ENCODE measurements around the gene RSPH1.
A peak's percentile ranks its signal among the peaks of the same experiment; 100 is the strongest.

RSPH1 gene

DNA sequence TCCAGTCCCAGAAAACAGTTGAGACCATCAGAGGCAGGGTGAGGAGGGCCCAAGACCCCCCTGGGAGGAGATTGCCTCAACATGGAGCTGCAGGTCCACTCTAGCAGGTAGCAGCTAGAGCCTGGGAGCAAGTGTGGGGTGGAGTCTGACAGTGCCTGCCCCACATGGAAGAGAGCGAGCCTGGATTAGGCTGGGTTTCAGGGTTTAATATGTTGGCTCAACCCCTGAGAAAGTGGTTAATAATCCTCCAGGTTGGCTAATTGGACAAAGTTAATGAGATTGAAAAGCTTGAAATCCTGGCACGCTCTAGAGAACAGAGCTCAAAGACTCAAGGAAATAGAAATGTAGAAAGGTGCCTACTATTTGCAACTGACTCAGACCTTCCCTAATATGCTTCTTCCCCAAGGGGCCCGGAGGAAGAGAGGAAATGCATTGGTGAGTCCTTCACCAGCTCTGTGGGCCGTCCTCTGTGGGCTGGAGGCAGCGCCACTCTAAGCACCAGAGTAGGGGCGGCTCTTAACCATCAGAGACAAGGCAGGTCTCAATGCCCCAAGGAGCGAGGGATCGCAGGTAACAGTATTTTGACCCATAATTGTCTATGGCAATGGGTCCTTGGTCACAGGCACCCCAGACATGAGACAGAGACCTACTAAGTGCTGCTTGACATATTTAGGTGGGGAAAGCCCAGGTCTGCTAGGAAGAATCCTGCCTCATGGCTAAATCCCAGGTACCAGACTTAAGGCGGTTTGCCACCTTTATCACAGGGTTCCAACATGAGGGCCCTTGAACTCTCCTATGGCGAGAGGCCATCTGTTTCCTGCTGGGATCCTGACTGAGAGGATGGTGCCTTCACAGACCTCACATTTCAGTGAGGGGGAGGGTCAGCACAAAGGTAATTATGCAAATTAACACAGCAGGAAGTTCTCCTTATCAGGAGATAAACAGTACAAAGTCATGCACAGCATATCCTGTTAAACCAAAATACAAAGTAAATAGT, 33.8 kb downstream of the RSPH1 start:
- peak; percentile 40 to 61 (median 56) for DNase-seq

GRCh38 chr21:42461185-42461520, 34.9 kb downstream of the RSPH1 start:
- DNase-seq: no peak

GRCh38 chr21:42460391-42461184, 35.4 kb downstream of the RSPH1 start:
- DNase-seq: no peak

DNA sequence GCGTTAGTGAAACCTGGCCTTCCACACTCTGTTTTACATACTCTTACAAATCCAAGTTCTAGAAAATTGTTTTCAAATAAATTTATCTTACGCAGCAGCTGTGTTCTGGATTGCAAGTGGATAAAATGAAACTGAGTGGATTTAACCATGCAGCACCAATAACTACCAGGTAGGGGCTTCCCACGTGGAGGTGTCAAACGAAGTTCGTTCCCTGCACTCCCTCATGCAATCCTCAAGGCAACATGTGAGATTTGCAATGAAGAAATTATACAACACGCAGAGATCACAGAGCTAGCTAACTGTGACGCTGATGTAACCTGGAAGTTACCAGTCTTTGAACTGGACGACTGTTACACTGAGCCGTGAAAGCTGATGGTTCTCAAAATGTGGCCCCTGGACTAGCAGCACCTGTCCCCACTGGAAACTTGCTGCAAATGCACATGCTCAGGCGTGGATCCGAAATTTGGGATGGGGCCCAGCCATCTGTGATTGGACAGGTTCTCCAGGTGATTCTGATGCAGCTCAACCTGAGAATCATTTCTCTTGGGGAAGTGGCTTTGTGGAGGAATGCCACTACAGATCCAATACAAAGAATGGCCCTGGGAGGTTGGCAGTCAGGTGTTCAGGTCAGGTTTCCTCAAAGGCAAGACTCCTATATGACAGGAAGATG, 36.3 kb downstream of the RSPH1 start:
- no peak for DNase-seq

DNA sequence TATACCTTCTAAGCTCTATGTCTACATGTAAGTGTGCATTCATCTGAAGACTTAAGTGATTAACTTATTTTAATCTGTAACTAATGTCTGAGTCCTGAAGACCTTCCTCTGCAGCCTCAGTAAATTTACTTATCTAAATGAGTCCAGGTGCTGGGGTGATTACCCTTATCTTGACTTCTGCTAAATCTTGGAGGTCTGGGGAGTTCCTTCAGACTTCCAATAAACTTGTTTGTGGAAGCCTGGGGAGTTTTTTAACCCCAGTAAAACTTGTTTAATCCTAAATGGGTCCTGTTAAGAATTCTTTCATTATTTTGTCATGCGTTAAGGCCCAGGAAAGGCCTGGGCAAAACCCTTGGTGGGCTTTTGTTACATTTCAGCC, 37.0 kb downstream of the RSPH1 start:
- no peak for DNase-seq

- peak; percentile 60 to 69 (median 66) for DNase-seq
These were observed 39.6 kb downstream of the RSPH1 start for GRCh38 chr21:42456457-42456856.

DNA sequence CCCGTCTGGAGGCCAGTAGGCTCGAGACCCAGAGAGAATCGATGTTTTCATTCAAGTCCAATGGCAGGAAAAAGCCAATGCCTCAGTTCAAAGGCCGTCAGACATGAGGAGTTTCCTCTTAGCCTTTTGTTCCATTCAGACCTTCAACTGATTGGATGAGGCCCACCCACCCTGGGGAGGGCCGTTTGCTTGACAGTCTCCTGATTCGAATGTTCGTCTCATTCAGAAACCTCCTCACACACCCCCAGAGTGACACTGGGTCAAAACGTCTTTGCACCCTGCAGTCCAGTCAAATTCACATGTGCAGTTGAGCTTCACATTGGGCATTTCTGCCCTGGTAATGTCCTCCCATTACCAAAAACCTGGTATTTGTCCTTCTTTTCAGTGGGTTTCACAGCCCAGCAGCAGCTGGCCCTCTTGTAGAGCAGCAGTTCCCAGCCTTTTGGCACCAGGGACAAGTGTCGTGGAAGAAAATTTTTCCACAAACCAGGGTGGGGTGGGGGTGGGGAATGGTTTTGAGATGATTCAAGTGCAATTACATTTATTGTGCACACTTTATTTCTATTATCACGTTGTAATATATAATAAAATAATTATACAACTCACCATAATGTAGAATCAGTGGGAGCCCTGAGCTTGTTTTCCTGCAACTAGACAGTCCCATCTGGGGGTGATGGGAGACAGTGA, 40.1 kb downstream of the RSPH1 start:
- no peak for DNase-seq

DNA sequence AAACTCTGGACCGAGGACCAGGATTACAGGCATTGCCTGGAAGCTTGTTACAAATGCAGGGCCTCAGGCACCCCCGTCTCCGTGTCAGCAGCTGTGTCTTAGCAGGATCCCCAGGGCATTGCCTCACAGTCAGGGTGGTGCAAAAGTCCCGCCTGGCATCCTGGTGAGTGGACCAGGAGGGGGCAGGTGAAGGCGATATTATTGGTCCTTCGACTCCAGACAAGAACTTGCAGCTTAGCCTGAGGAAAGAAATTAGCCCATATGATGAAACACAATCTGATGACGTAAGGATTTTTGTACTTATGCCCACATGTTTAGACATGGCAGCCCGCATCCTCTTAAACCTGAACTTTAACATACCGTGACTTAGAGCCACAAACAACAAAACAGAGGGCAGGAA, 40.8 kb downstream of the RSPH1 start:
- DNase-seq: peak in 1 of 3 donors; percentile 28

- DNase-seq: no peak
These were observed 41.2 kb downstream of the RSPH1 start for GRCh38 chr21:42454786-42455185.

DNA sequence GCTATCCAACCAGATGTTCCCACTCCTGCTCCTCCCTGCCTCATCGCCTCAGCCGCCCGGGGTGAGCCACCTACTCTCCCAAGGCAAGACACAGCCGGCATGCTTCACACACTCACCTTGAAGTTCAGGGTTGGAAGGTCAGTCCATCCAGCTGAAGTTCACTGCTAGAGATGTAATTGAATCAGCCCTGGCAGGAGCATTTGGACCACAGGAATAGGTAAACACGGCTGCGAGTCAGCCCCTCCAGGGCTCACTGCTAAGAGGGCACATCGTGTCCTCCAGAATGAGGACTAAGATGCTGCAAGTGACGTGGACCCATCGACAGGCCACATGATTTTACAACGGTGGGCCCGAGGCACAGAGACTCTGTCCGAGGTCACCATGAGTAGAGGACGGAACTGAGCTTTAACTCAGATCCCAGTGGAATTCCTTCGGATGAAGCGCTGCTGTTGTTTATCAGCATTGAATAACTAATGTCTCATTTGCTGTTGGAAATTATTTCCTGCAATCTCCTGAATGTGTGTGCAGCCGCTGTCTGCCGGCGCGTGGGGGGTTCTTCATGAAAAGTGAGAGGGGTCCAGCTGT, 41.9 kb downstream of the RSPH1 start:
- no peak for DNase-seq

DNA sequence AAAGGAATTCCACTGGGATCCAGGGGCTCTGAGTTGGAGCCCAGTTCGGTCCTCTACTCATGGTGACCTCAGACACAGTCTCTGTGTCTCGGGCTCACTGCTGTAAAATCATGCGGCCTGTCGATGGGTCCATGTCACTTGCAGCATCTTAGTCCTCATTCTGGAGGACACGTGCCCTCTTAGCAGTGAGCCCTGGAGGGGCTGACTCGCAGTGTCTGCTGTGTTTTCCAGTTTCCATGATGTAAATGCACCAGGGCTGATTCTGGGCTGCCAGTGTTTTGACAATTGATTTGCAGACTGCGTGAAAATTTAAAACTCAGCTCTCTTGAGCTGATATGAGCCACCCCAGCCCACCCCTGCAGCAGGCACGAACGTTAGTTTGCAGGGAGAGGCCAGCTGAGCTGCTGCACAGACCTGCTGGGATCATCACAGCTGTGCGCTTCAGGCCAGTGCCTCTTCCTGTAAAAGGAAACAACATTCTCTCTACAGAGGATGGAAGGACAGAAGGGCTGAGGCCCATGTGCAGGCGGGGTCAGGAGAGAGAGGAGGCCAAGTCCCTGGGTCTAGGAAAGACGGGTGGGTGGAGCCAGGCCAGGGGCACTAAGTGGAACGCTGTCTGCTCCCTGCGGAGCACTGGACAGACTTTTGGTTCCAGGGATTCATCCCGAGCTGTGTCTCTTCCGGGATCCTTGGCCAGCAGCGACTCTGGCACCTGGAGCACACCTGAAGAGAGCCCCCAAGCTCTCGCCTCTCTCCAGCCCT, 42.6 kb downstream of the RSPH1 start:
- DNase-seq: no peak

DNA sequence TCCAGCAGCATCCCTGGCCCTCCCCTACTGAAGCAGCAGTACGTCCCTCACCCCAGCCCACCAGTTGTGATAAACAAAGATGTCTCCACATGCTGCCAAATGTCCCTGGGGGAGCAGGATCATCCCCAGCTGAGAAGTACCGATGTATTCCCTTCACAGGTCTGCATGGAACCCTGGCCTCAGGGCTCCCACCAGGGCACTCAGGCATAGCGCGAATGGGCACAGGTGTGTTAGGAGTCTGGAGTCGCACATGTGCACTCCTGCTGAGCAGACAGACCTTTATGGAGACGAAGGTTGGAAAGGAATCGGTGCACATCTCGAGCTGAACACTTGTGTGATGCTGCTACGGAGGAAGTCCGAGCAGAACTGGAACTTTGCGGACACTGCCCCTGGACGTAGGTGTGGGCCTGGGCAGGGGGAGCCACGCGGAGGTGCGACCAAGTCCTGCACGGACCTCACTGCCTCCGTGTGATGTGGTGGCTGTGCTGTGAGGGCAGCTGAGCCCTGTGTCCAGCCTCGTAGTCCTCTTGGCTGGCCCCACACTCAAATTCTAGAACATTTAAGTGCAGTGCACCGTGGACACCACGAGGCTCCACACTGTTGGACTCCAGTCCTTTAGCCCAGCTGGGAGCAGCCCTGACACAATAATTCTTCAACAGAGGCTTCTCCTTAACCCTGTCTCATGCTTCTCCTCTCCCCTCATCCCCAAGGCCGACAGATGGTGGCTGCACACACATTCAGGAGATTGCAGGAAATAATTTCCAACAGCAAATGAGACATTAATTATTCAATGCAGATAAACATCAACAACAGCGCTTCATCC, 43.4 kb downstream of the RSPH1 start:
- DNase-seq: no peak

DNA sequence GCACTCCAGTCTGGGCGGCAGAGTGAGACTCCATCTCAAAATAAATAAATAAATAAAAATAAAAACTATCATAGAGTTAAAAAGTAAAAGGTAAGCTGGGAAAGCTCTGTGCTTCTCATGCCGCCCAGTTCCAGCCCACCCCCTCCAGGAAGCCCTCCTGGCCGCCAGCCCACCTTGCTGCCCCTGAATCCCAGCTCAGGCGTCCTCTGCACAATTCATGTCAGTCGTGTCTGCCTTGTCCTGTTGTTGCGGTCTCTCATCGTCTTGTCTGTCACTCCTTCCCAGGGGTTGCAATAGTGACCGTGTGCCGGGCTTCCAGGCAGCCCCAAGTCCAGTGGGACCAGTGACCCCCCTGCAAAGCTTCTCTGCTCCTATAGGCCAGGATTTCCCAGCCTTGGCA, 44.1 kb downstream of the RSPH1 start:
- DNase-seq: no peak

DNA sequence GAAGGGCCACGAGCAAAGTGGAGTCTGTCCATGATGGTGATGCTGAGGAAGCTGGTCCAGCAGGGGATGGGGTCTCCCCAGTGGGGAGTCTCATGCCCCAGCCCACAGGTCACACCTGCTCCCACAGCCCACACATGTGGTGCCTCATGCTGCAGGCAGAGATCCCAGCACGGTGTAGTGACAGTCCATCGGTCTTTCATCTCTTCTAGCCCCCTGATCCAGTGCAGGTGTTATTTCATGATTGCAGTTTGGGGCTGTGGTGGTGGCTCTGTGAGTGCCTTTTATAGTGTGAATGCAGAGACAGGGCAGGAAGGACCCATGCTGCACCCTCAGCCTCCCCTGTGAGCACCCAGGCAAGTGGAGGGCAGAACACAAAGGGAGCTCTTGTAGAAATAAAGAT, 47.3 kb downstream of the RSPH1 start:
- DNase-seq: no peak

DNA sequence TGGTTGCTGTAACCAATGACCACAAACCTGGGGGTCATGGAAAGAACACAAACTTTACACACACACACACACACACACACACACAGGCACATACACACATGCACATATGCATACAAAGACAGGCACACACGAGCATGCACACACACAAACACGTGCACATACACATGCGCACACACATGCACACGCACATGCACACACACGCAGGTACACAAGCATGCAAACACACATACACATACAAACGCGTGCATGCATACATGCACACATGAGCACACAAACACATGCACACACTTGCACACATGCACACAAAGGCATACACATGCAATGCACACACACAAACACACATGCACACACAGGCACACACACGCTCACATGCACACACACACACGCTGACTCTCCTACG, 48.3 kb downstream of the RSPH1 start:
- no peak for DNase-seq

DNA sequence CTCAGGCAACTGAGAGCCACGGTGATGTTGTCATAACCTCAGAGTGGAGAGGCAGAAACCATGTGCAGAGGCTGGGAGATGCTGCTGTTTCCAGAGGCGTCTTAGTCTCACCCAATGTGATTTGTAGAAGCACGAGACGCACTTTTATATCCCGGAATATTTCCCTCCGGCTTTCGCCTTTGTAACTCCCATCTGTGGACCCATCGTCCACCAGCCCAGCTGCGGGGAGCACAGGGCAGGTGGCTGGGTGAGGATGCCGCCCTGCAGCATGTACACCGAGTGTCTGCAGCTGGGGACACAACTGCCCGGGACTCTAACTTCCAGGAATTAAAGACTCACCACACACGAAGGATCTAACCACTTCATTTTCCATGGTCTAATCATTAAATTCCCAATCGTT, 48.8 kb downstream of the RSPH1 start:
- no peak for DNase-seq

DNA sequence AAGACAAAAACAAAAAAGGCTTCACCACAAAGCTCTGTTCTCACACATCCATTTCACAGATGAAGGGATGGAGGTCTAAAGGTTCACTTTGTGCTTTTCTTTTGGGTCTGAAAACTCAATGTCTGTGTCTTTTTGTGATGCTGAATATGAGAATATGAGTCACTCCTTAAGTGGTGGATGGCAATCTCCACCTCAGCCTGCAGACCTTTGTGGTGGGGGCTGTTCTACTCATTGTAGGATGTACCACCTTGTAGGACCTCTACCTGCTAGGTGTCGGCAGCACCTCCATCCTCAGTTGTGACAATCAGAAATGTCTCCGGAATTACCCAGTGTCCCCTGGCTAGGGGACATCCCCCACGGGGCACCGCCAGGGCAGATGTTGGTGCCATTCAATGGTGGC, 49.5 kb downstream of the RSPH1 start:
- no peak for DNase-seq

- DNase-seq: no peak
These were observed 50.7 kb downstream of the RSPH1 start for GRCh38 chr21:42445311-42445710.

DNA sequence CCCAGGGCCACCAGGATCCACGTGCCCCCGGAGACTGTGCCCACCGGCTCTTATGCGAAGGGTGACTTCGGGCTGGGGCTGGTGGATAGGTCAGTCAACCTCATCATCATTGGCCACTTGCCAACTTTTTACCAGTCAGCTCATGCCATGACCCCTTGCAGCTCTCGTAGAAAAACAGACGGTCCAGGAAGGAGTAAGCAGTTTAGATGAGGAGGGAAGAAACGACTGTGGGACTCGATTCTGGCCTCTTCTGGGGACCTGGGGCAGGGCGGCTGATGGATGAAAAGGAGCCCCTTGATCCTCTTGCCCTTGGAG, 51.3 kb downstream of the RSPH1 start:
- DNase-seq: no peak

DNA sequence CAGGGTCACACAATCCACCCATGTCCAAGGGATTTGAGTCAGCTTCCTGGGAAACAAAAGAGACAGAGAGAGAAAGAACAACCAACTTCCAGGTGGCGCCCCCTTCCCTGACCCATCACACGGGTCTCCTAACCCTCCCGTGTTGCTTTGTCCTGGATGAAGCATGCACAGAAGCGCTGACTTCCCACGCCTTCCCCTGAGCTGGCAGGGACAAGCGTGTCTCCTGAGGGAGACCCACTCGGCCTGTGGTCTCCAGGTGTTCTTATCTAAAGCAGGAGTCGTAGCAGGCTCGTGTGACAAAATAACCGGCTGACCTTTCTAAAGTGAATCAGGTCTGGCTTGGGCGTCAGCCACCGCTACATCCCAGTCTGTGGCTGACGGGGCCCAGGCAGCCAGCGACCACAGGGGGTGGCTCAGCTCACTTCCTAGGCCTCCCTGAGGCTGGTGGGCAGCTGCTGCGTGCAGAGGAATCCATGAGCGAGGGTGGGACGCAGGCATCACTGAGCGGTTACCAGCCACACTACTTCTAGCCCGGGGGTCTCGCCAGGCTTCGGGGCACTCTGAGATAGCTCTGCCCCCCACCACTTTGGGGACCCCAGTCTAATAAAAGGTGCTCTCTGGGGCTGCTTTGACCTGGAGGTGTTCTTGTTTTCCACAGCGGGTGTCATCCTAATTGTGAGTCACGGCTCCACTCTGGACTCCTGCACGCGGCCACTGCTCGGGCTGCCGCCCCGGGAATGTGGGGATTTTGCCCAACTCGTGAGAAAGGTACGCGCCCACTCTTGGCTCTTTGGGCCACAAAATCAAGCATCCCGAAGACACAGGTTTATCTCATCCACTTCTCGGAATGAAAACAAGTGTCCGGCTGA, 51.9 kb downstream of the RSPH1 start:
- DNase-seq: no peak
